Measurements from ENCODE around the gene PRG3. TPM values are rescaled to one million over a fixed set of nuclear protein-coding genes. Genes with fewer than 3 reads are reported as not detected.
A peak's percentile ranks its signal among the peaks of the same experiment; 100 is the strongest.

PRG3 gene
- total and polyA plus RNA-seq, 9 of the 15 experiments (the other 6 are each of a cell fraction or from before 2014, with no cell fraction given): 0.18 to 0.55 (median 0.38) TPM; not detected in 6

DNA sequence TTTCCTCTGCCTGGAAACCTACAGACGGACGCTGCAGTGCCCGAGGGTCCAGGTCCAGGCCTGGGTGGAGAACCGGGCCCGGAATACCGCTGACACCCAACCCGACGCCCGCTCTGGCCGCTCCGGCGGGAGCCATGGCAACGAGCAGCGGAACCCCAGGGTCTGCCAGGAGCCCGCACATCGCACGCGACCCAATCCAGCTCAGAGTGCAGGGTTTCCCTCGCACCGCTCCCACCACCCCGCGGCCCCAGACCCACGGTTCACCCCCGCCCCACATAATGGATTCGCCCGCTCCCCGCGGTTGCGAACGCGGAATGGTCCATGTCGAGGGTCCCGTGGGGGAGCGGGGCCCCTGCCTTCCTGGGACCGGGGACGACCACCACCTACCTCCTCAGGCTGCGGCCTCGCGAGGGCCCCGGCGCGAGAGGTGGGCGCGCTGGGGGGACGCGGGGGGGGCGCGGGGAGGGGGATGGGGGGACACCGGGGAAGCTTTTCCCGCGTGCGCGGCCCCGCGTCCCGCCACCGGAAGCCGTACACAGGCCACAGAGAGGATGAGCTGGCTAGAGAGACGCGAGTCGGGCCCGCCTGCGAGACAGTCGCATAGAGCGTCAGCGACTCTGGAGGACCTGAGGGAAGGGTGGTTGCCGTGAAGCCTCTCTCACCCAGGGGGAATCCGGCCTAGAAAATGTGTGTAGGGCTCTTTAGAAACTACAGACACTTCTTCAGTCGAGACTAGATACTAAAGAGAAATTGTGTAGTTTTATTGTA is 45.4 kb downstream of the PRG3 start, which contains the start of gene SSRP1 (continued):
- TF ChIP-seq, protein P1, sequence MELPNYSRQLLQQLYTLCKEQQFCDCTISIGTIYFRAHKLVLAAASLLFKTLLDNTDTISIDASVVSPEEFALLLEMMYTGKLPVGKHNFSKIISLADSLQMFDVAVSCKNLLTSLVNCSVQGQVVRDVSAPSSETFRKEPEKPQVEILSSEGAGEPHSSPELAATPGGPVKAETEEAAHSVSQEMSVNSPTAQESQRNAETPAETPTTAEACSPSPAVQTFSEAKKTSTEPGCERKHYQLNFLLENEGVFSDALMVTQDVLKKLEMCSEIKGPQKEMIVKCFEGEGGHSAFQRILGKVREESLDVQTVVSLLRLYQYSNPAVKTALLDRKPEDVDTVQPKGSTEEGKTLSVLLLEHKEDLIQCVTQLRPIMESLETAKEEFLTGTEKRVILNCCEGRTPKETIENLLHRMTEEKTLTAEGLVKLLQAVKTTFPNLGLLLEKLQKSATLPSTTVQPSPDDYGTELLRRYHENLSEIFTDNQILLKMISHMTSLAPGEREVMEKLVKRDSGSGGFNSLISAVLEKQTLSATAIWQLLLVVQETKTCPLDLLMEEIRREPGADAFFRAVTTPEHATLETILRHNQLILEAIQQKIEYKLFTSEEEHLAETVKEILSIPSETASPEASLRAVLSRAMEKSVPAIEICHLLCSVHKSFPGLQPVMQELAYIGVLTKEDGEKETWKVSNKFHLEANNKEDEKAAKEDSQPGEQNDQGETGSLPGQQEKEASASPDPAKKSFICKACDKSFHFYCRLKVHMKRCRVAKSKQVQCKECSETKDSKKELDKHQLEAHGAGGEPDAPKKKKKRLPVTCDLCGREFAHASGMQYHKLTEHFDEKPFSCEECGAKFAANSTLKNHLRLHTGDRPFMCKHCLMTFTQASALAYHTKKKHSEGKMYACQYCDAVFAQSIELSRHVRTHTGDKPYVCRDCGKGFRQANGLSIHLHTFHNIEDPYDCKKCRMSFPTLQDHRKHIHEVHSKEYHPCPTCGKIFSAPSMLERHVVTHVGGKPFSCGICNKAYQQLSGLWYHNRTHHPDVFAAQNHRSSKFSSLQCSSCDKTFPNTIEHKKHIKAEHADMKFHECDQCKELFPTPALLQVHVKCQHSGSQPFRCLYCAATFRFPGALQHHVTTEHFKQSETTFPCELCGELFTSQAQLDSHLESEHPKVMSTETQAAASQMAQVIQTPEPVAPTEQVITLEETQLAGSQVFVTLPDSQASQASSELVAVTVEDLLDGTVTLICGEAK (IDR thresholded peaks at IDR 0.05): peak; percentile 81
- TF ChIP-seq, protein P1 (CRISPR knock-in tag; IDR thresholded peaks at IDR 0.05): no peak
- TF ChIP-seq, protein P2, sequence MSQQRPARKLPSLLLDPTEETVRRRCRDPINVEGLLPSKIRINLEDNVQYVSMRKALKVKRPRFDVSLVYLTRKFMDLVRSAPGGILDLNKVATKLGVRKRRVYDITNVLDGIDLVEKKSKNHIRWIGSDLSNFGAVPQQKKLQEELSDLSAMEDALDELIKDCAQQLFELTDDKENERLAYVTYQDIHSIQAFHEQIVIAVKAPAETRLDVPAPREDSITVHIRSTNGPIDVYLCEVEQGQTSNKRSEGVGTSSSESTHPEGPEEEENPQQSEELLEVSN (IDR thresholded peaks at IDR 0.05; ENCODE audit: borderline replicate concordance in 1 of 2, extremely low read depth in 1 of 2, insufficient read depth in 1 of 2, insufficient read length in 1 of 2, low read depth in 1 of 2, low read length in 1 of 2, poor library complexity in 1 of 2, severe bottlenecking in 1 of 2): peak; percentile 82 to 91
- TF ChIP-seq ZNF12 (CRISPR knock-in tag; IDR thresholded peaks at IDR 0.05): 0 out of 2 replicates have a peak, but pooled peaks have one; percentile 29
- TF ChIP-seq, protein P3, sequence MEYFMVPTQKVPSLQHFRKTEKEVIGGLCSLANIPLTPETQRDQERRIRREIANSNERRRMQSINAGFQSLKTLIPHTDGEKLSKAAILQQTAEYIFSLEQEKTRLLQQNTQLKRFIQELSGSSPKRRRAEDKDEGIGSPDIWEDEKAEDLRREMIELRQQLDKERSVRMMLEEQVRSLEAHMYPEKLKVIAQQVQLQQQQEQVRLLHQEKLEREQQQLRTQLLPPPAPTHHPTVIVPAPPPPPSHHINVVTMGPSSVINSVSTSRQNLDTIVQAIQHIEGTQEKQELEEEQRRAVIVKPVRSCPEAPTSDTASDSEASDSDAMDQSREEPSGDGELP (CRISPR knock-in tag; IDR thresholded peaks at IDR 0.05; ENCODE audit: borderline replicate concordance): peak; percentile 60; the same call in 1 of the 2 replicates
- TF ChIP-seq, protein P4, sequence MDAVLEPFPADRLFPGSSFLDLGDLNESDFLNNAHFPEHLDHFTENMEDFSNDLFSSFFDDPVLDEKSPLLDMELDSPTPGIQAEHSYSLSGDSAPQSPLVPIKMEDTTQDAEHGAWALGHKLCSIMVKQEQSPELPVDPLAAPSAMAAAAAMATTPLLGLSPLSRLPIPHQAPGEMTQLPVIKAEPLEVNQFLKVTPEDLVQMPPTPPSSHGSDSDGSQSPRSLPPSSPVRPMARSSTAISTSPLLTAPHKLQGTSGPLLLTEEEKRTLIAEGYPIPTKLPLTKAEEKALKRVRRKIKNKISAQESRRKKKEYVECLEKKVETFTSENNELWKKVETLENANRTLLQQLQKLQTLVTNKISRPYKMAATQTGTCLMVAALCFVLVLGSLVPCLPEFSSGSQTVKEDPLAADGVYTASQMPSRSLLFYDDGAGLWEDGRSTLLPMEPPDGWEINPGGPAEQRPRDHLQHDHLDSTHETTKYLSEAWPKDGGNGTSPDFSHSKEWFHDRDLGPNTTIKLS (IDR thresholded peaks at IDR 0.05; ENCODE audit: borderline replicate concordance, low read depth): peak; percentile 67; the same call in 1 of the 2 replicates
- TF ChIP-seq, protein P5, sequence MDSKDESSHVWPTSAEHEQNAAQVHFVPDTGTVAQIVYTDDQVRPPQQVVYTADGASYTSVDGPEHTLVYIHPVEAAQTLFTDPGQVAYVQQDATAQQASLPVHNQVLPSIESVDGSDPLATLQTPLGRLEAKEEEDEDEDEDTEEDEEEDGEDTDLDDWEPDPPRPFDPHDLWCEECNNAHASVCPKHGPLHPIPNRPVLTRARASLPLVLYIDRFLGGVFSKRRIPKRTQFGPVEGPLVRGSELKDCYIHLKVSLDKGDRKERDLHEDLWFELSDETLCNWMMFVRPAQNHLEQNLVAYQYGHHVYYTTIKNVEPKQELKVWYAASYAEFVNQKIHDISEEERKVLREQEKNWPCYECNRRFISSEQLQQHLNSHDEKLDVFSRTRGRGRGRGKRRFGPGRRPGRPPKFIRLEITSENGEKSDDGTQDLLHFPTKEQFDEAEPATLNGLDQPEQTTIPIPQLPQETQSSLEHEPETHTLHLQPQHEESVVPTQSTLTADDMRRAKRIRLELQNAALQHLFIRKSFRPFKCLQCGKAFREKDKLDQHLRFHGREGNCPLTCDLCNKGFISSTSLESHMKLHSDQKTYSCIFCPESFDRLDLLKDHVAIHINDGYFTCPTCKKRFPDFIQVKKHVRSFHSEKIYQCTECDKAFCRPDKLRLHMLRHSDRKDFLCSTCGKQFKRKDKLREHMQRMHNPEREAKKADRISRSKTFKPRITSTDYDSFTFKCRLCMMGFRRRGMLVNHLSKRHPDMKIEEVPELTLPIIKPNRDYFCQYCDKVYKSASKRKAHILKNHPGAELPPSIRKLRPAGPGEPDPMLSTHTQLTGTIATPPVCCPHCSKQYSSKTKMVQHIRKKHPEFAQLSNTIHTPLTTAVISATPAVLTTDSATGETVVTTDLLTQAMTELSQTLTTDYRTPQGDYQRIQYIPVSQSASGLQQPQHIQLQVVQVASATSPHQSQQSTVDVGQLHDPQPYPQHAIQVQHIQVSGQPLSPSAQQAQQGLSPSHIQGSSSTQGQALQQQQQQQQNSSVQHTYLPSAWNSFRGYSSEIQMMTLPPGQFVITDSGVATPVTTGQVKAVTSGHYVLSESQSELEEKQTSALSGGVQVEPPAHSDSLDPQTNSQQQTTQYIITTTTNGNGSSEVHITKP (IDR thresholded peaks at IDR 0.05; ENCODE audit: partially characterized antibody): peak; percentile 99
- peak; percentile 26 for TF ChIP-seq POLR2B (IDR thresholded peaks at IDR 0.05; ENCODE audit: low read depth, partially characterized antibody)

Data from K562 (cell line).